ENCODE results near the gene POLE4.
A peak's percentile ranks its signal among the peaks of the same experiment; 100 is the strongest.

POLE4 gene

GRCh38 chr2:74953796-74954499 lies 4.5 kb upstream of the POLE4 start:
- no peak for DNase-seq (ENCODE audit: low spot score)
- no peaks in the 10 kb centered on the region for H3K27me3 ChIP-seq (ENCODE audit: insufficient read depth, poor library complexity, severe bottlenecking)
- H3K4me3 ChIP-seq (ENCODE audit: severe bottlenecking), result no peak overlapping the region
- no peaks in the 10 kb centered on the region for H3K36me3 ChIP-seq (ENCODE audit: low read depth)
- H3K4me1 ChIP-seq (ENCODE audit: insufficient read depth, poor library complexity, severe bottlenecking), result peaks cover 4% of the 10 kb centered on the region
- H3K27ac ChIP-seq (ENCODE audit: poor library complexity, severe bottlenecking), result no peak overlapping the region
- no peak for TF ChIP-seq CTCF (IDR thresholded peaks at IDR 0.05; ENCODE audit: poor library complexity, severe bottlenecking)
- H3K9me3 ChIP-seq (ENCODE audit: severe bottlenecking), result no peaks in the 10 kb centered on the region
- no peak for ATAC-seq (ENCODE audit: low read depth)

GRCh38 chr2:74954500-74954874 lies 4.0 kb upstream of the POLE4 start:
- Histone ChIP-seq H3K27me3 (ENCODE audit: insufficient read depth, poor library complexity, severe bottlenecking) (no peaks in the 10 kb centered on the region), H3K36me3 (ENCODE audit: low read depth) (no peaks in the 10 kb centered on the region), H3K4me3 (ENCODE audit: severe bottlenecking) (no peak overlapping the region), H3K27ac (ENCODE audit: poor library complexity, severe bottlenecking) (no peak overlapping the region), H3K4me1 (ENCODE audit: insufficient read depth, poor library complexity, severe bottlenecking) (peaks cover 4% of the 10 kb centered on the region), H3K9me3 (ENCODE audit: severe bottlenecking) (no peaks in the 10 kb centered on the region)
- no peak for ATAC-seq (ENCODE audit: low read depth)
- no peak for DNase-seq (ENCODE audit: low spot score)
- no peak for TF ChIP-seq CTCF (IDR thresholded peaks at IDR 0.05; ENCODE audit: poor library complexity, severe bottlenecking)

- H3K27ac ChIP-seq (ENCODE audit: poor library complexity, severe bottlenecking), result peak overlapping the region; percentile 49
- H3K4me3 ChIP-seq (ENCODE audit: severe bottlenecking), result peak overlapping the region; percentile 58
- H3K27me3 ChIP-seq (ENCODE audit: insufficient read depth, poor library complexity, severe bottlenecking), result no peaks in the 10 kb centered on the region
- no peak for ATAC-seq (ENCODE audit: low read depth)
- no peak for DNase-seq (ENCODE audit: low spot score)
- no peak for TF ChIP-seq CTCF (IDR thresholded peaks at IDR 0.05; ENCODE audit: poor library complexity, severe bottlenecking)
- H3K9me3 ChIP-seq (ENCODE audit: severe bottlenecking), result no peaks in the 10 kb centered on the region
- peaks cover 4% of the 10 kb centered on the region for H3K4me1 ChIP-seq (ENCODE audit: insufficient read depth, poor library complexity, severe bottlenecking)
- peaks cover 18% of the 10 kb centered on the region for H3K36me3 ChIP-seq (ENCODE audit: low read depth)
Measured at GRCh38 chr2:74957886-74958273, 563 bp upstream of the POLE4 start.

GRCh38 chr2:74959106-74959751 lies 786 bp downstream of the POLE4 start:
- H3K27me3 ChIP-seq (ENCODE audit: insufficient read depth, poor library complexity, severe bottlenecking), result no peaks in the 10 kb centered on the region
- H3K4me1 ChIP-seq (ENCODE audit: insufficient read depth, poor library complexity, severe bottlenecking), result peaks cover 4% of the 10 kb centered on the region
- H3K9me3 ChIP-seq (ENCODE audit: severe bottlenecking), result no peaks in the 10 kb centered on the region
- TF ChIP-seq CTCF (IDR thresholded peaks at IDR 0.05; ENCODE audit: poor library complexity, severe bottlenecking), result no peak
- peaks cover 21% of the 10 kb centered on the region for H3K36me3 ChIP-seq (ENCODE audit: low read depth)
- H3K4me3 ChIP-seq (ENCODE audit: severe bottlenecking), result peak overlapping the region; percentile 58
- peak overlapping the region; percentile 49 for H3K27ac ChIP-seq (ENCODE audit: poor library complexity, severe bottlenecking)
- DNase-seq (ENCODE audit: low spot score) (no peak), ATAC-seq (ENCODE audit: low read depth) (no peak)

- Histone ChIP-seq H3K27me3 (ENCODE audit: insufficient read depth, poor library complexity, severe bottlenecking) (no peaks in the 10 kb centered on the region), H3K27ac (ENCODE audit: poor library complexity, severe bottlenecking) (no peak overlapping the region), H3K4me3 (ENCODE audit: severe bottlenecking) (no peak overlapping the region), H3K36me3 (ENCODE audit: low read depth) (peaks cover 33% of the 10 kb centered on the region), H3K9me3 (ENCODE audit: severe bottlenecking) (no peaks in the 10 kb centered on the region), H3K4me1 (ENCODE audit: insufficient read depth, poor library complexity, severe bottlenecking) (no peaks in the 10 kb centered on the region)
- DNase-seq (ENCODE audit: low spot score) (no peak), ATAC-seq (ENCODE audit: low read depth) (no peak)
- TF ChIP-seq CTCF (IDR thresholded peaks at IDR 0.05; ENCODE audit: poor library complexity, severe bottlenecking), result no peak
Measured at GRCh38 chr2:74966887-74967286, 8.4 kb downstream of the POLE4 start.

All from RWPE2 (cell line).